ENCODE measurements around the gene PITPNC1. TPM values are rescaled to one million over a fixed set of nuclear protein-coding genes. Genes with fewer than 3 reads are reported as not detected.

Gene PITPNC1
- polyA plus RNA-seq, 1 donor from 2014 or later = 18.8 TPM

DNA sequence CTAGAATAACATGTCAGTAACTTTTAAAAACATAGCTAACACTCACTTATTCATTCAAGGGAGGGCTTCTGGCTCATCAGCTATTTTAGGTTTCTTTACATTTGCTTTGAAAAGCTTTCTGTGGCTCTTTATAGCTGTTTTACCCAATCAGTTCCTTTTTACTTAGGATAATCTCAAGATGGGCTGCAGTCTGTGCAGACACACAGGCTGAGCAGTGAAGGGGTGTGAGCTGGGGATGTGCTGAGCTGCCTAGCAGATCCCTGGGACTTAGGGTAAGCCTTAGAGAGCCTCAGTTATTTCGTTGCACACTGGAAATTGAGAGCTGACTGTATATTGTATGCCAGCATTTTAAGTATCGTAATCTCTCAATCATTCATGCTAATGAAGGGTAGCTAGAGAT, 310.4 kb downstream of the PITPNC1 start:
- Histone ChIP-seq H3K4me2 (ENCODE audit: low read length) (no peak overlapping the region), H3K27ac (ENCODE audit: low read length) (no peak overlapping the region), H3K9me2 (ENCODE audit: insufficient read depth, low read length) (no peaks in the 10 kb centered on the region), H3K9ac (ENCODE audit: low read length) (no peak overlapping the region), H3F3A (ENCODE audit: insufficient read depth, low read length, poor library complexity, severe bottlenecking) (no peaks in the 10 kb centered on the region), H3K4me3 (ENCODE audit: low read length) (no peak overlapping the region), H3K27me3 (ENCODE audit: insufficient read depth, low read depth, low read length) (no peaks in the 10 kb centered on the region), H3K36me3 (ENCODE audit: insufficient read depth, low read length) (no peaks in the 10 kb centered on the region), H4K20me1 (ENCODE audit: insufficient read depth) (no peaks in the 10 kb centered on the region), H2AFZ (ENCODE audit: low read depth, low read length) (no peak overlapping the region), H3K9me3 (ENCODE audit: low read length) (no peaks in the 10 kb centered on the region), H3K79me2 (replicated peaks; ENCODE audit: insufficient read depth, low read length) (no peaks in the 10 kb centered on the region)
- TF ChIP-seq, protein P1, sequence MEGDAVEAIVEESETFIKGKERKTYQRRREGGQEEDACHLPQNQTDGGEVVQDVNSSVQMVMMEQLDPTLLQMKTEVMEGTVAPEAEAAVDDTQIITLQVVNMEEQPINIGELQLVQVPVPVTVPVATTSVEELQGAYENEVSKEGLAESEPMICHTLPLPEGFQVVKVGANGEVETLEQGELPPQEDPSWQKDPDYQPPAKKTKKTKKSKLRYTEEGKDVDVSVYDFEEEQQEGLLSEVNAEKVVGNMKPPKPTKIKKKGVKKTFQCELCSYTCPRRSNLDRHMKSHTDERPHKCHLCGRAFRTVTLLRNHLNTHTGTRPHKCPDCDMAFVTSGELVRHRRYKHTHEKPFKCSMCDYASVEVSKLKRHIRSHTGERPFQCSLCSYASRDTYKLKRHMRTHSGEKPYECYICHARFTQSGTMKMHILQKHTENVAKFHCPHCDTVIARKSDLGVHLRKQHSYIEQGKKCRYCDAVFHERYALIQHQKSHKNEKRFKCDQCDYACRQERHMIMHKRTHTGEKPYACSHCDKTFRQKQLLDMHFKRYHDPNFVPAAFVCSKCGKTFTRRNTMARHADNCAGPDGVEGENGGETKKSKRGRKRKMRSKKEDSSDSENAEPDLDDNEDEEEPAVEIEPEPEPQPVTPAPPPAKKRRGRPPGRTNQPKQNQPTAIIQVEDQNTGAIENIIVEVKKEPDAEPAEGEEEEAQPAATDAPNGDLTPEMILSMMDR (IDR thresholded peaks at IDR 0.05; ENCODE audit: poor library complexity, severe bottlenecking) = no peak
- TF ChIP-seq SMC3 (conservative IDR thresholded peaks at IDR 0.05; ENCODE audit: poor library complexity) = no peak
- no peak for TF ChIP-seq POLR2AphosphoS5 (IDR thresholded peaks at IDR 0.05)
- TF ChIP-seq MXI1 (conservative IDR thresholded peaks at IDR 0.05; ENCODE audit: poor library complexity, severe bottlenecking) = no peak
- TF ChIP-seq RAD21 (conservative IDR thresholded peaks at IDR 0.05) = no peak
- no peak for TF ChIP-seq EZH2 (IDR thresholded peaks at IDR 0.05; ENCODE audit: borderline replicate concordance, insufficient read depth, low read length, poor library complexity, severe bottlenecking)
- no peak for TF ChIP-seq EP300 (conservative IDR thresholded peaks at IDR 0.05; ENCODE audit: poor library complexity, severe bottlenecking)
- no peak for TF ChIP-seq TAF1 (IDR thresholded peaks at IDR 0.05; ENCODE audit: low read depth)
- TF ChIP-seq, protein P2, sequence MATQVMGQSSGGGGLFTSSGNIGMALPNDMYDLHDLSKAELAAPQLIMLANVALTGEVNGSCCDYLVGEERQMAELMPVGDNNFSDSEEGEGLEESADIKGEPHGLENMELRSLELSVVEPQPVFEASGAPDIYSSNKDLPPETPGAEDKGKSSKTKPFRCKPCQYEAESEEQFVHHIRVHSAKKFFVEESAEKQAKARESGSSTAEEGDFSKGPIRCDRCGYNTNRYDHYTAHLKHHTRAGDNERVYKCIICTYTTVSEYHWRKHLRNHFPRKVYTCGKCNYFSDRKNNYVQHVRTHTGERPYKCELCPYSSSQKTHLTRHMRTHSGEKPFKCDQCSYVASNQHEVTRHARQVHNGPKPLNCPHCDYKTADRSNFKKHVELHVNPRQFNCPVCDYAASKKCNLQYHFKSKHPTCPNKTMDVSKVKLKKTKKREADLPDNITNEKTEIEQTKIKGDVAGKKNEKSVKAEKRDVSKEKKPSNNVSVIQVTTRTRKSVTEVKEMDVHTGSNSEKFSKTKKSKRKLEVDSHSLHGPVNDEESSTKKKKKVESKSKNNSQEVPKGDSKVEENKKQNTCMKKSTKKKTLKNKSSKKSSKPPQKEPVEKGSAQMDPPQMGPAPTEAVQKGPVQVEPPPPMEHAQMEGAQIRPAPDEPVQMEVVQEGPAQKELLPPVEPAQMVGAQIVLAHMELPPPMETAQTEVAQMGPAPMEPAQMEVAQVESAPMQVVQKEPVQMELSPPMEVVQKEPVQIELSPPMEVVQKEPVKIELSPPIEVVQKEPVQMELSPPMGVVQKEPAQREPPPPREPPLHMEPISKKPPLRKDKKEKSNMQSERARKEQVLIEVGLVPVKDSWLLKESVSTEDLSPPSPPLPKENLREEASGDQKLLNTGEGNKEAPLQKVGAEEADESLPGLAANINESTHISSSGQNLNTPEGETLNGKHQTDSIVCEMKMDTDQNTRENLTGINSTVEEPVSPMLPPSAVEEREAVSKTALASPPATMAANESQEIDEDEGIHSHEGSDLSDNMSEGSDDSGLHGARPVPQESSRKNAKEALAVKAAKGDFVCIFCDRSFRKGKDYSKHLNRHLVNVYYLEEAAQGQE (IDR thresholded peaks at IDR 0.05; ENCODE audit: borderline replicate concordance) = no peak

DNA sequence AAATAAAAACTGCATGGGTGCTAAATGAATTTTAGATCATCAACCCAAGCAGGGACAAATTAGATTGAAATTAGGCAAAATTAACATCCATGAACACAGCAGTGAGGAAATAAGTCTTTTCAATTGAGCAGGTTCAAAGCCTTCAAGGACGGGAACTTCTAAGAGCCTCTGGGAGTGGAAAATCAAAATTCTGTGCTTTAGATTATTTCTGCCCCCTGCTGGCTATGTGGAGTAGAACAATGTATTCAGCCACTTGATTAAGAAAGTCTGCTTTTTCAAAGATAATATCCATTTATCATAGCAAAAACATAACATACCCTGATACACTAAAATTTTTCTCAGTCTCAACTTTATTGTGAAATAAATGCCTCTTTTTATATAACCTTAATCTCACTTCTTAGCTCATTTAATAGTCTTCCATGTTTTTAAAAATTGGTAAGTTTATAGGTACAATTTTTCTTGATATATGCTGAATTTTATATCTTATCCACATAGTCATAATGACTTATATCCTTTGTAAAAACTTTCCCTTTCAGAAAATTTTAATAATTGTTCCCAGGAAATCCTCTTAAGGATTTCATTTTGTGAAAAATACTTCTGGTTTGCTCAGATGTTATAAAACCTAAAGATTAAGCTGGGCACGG, 312.6 kb downstream of the PITPNC1 start:
- TF ChIP-seq, protein P1 (IDR thresholded peaks at IDR 0.05; ENCODE audit: poor library complexity, severe bottlenecking) = peak; percentile 83
- TF ChIP-seq RAD21 (conservative IDR thresholded peaks at IDR 0.05) (peak; percentile 82), EZH2 (IDR thresholded peaks at IDR 0.05; ENCODE audit: borderline replicate concordance, insufficient read depth, low read length, poor library complexity, severe bottlenecking) (no peak), SMC3 (conservative IDR thresholded peaks at IDR 0.05; ENCODE audit: poor library complexity) (peak; percentile 92)
- TF ChIP-seq, protein P2 (IDR thresholded peaks at IDR 0.05; ENCODE audit: borderline replicate concordance) = no peak
- H3K36me3 ChIP-seq (ENCODE audit: insufficient read depth, low read length) = no peaks in the 10 kb centered on the region
- H3K27me3 ChIP-seq (ENCODE audit: insufficient read depth, low read depth, low read length) = no peaks in the 10 kb centered on the region
- H3K27ac ChIP-seq (ENCODE audit: low read length) = no peak overlapping the region
- no peaks in the 10 kb centered on the region for H4K20me1 ChIP-seq (ENCODE audit: insufficient read depth)
- no peak overlapping the region for H3K9ac ChIP-seq (ENCODE audit: low read length)
- H3K9me3 ChIP-seq (ENCODE audit: low read length) = no peaks in the 10 kb centered on the region
- no peak overlapping the region for H3K4me2 ChIP-seq (ENCODE audit: low read length)
- H3K4me3 ChIP-seq (ENCODE audit: low read length) = no peak overlapping the region
- no peak overlapping the region for H2AFZ ChIP-seq (ENCODE audit: low read depth, low read length)
- no peaks in the 10 kb centered on the region for H3K79me2 ChIP-seq (replicated peaks; ENCODE audit: insufficient read depth, low read length)
- no peaks in the 10 kb centered on the region for H3F3A ChIP-seq (ENCODE audit: insufficient read depth, low read length, poor library complexity, severe bottlenecking)
- H3K9me2 ChIP-seq (ENCODE audit: insufficient read depth, low read length) = no peaks in the 10 kb centered on the region

Measured in neural cell (in vitro differentiated cells).